ENCODE measurements around the gene S100A5.

Gene S100A5

GRCh38 chr1:153568367-153569099 lies 27.8 kb upstream of the S100A5 start (continued):
- no peak for TF ChIP-seq PRDM10 (tag by site-specific recombination; IDR thresholded peaks at IDR 0.05)
- TF ChIP-seq BCL6B (tag by site-specific recombination; IDR thresholded peaks at IDR 0.05): no peak
- no peak for TF ChIP-seq ZNF596 (tag by site-specific recombination; IDR thresholded peaks at IDR 0.05)
- TF ChIP-seq ZNF610 (tag by site-specific recombination; IDR thresholded peaks at IDR 0.05; ENCODE audit: borderline replicate concordance): no peak
- no peak for TF ChIP-seq ZNF223 (tag by site-specific recombination; IDR thresholded peaks at IDR 0.05)
- TF ChIP-seq ZNF157 (tag by site-specific recombination; IDR thresholded peaks at IDR 0.05): no peak
- TF ChIP-seq ZNF544 (tag by site-specific recombination; IDR thresholded peaks at IDR 0.05): no peak
- TF ChIP-seq GLI2 (tag by site-specific recombination; IDR thresholded peaks at IDR 0.05; ENCODE audit: borderline replicate concordance, low read depth): no peak
- TF ChIP-seq ZNF76 (tag by site-specific recombination; IDR thresholded peaks at IDR 0.05; ENCODE audit: borderline replicate concordance, low read depth): peak; percentile 41; the same call in 1 of the 2 replicates
- TF ChIP-seq TCF7L2 (IDR thresholded peaks at IDR 0.05; ENCODE audit: borderline replicate concordance, low read depth, low read length): no peak
- no peak for TF ChIP-seq ZNF514 (tag by site-specific recombination; IDR thresholded peaks at IDR 0.05)
- 0 out of 2 replicates have a peak, but pooled peaks have one; percentile 20 for TF ChIP-seq ZNF558 (tag by site-specific recombination; IDR thresholded peaks at IDR 0.05)
- no peak for TF ChIP-seq ZNF169 (tag by site-specific recombination; IDR thresholded peaks at IDR 0.05)
- no peak for TF ChIP-seq ZNF677 (tag by site-specific recombination; IDR thresholded peaks at IDR 0.05)
- TF ChIP-seq ZNF366 (tag by site-specific recombination; conservative IDR thresholded peaks at IDR 0.05): peak; percentile 88
- no peak for TF ChIP-seq ZBTB44 (tag by site-specific recombination; IDR thresholded peaks at IDR 0.05)
- TF ChIP-seq OVOL3 (tag by site-specific recombination; IDR thresholded peaks at IDR 0.05): no peak
- TF ChIP-seq BCL11B (tag by site-specific recombination; IDR thresholded peaks at IDR 0.05; ENCODE audit: low read depth): 0 out of 2 replicates have a peak, but pooled peaks have one; percentile 31
- peak; percentile 60 for TF ChIP-seq PATZ1 (tag by site-specific recombination; IDR thresholded peaks at IDR 0.05)
- no peak for TF ChIP-seq ZNF354C (tag by site-specific recombination; IDR thresholded peaks at IDR 0.05; ENCODE audit: borderline replicate concordance, low read depth)
- peak; percentile 86 for TF ChIP-seq ZNF2 (tag by site-specific recombination; IDR thresholded peaks at IDR 0.05)
- TF ChIP-seq ZNF274 (IDR thresholded peaks at IDR 0.05; ENCODE audit: low read length): no peak
- TF ChIP-seq ZNF274 (tag by site-specific recombination; IDR thresholded peaks at IDR 0.05; ENCODE audit: borderline replicate concordance): no peak
- TF ChIP-seq ZNF426 (tag by site-specific recombination; IDR thresholded peaks at IDR 0.05): no peak
- TF ChIP-seq ZNF704 (tag by site-specific recombination; IDR thresholded peaks at IDR 0.05): no peak
- TF ChIP-seq ZNF24 (tag by site-specific recombination; IDR thresholded peaks at IDR 0.05): 0 out of 2 replicates have a peak, but pooled peaks have one; percentile 47
- TF ChIP-seq ZNF184 (tag by site-specific recombination; IDR thresholded peaks at IDR 0.05): no peak
- TF ChIP-seq ZNF843 (tag by site-specific recombination; IDR thresholded peaks at IDR 0.05): no peak
- TF ChIP-seq RBAK (tag by site-specific recombination; IDR thresholded peaks at IDR 0.05): no peak
